ENCODE measurements around the gene DUSP22.
"Not testable (repeated sequence)": the region's sequence is repeated elsewhere in the genome, so short reads cannot be mapped to it uniquely, and the experiment has no call there.

The DUSP22 gene

DNA sequence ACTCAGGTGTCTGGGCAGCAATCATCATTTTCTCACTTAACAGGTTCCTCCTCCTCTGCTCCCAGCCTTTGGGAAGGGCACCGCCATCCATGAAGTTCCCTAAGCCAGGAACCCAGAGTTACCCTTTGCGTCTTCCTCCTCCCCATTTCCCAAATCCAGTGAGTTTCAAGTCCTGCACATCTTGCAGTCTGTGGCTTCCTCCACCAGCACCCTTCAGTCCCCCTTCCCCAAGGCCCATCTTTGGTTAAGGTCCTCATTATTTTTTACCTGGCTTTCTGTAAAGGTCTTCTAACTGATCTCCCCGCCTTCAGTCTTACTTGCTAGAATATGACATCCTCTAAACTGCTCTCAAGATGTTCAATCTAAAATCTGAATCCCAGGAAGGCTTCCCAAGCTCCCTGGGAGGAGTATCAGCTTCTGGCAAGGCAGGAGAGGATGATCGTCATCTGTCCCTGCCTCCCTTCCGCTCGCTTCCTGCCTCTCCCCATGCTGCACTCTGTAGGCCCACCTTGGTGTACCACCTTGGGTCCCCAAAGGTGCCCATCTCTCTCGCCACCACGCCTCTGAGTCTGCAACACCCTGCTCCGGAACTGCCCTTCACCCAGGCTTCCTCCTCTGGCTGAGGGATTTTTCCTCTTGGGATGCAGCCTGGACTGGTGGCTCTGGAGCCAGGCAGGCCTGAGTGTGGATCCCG, 11.4 kb upstream of the DUSP22 start:
- DNase-seq: no peak

DNA sequence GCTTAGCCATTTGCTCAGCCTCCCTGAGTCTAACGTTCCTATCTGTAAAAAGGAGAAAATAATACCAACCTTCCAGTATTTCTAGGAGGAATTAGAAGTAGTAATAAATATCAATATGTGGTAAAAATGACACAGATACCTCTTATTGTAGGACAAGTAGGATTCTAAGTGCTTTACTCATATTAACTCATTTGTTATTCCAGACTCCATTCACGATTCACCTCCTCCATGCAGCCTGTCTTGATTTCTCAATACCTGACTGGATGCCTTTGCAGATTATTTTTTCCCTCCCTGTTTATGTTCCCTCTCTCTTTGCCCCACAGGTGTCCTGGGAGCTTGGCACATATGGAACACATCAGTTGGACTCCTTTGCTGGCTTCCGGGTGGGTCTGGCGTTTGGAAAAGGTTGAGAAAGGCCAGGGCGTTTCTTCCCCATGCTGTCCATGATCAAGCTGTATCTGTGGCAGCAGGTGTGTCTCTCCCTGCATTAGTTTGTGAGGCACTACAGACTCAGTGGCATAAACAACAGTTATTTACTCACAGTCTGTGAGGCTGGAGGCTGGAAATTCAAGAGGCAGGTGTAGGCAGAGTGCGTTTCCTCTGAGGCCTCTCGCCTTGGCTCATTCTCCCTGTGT, 10.7 kb upstream of the DUSP22 start:
- DNase-seq: no peak

GRCh38 chr6:282177-282866, 10.0 kb upstream of the DUSP22 start:
- DNase-seq: no peak

DNA sequence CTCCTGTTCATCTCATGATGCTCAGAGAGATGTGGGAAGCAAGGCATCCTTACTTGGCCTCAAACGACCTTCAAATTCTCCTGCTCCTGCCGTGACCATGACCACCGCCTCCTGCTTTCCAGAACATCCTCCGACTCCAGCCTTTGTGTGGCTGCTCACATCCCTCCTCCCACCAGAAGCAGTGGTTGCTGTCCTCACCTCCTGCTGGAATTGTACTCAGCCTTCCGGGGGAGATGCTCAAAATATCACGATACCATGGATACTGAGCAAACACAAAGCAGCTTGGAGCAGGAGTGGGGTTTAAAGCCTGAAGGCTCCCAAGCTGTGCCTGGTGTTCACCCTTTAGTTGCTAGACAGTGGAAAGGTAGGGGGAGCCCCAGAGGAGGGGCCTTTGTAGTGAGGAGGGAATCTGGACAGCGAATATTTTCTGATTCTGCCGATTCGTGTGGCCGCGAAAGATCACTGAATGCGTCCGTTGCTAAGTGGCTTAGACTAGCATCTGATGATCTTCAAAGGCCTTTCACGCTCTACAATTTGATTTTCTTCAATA, 9.3 kb upstream of the DUSP22 start:
- no peak for DNase-seq

- no peak for DNase-seq
Observed at GRCh38 chr6:284486-284885, 7.8 kb upstream of the DUSP22 start.

DNA sequence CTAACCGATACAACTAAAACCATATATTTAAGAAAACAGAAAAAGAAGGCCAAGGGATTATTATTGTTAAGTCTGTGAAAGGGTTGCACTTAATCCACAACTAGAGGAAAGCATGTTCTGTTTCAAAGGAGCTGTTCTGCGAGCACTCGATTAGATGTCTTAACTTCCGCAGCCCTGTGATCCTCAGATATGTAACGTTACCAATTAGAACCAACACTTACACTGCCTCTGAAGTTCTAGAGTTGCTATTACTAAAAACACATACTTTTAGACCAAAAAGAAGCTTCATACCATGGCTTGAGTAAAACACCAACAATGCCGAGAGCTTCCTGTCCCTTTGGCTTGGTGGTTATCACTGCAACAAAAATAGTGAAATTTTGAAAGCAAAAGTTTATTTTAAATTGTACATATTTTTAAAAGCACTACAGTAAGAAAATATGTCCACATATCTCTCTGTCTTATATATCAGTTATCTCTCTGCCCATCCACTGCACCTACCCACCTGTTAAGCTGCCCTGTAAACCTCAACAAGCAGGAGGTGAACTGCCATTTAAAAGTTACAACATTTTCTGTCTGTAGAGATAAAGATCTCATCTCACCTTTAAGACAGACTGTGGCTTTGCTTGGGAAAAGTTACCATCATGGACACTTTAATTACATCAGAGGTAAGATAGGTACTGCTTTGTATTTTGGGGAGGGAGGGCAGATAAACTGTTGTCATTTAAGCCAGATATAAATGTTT, 7.1 kb upstream of the DUSP22 start:
- DNase-seq: peak; percentile 31

- DNase-seq: not testable (repeated sequence)
Observed at GRCh38 chr6:285902-286301, 6.4 kb upstream of the DUSP22 start.

- no peak for DNase-seq
Observed at GRCh38 chr6:286681-287488, 5.4 kb upstream of the DUSP22 start.

- no peak for DNase-seq
Observed at GRCh38 chr6:287489-287860, 4.8 kb upstream of the DUSP22 start.

DNA sequence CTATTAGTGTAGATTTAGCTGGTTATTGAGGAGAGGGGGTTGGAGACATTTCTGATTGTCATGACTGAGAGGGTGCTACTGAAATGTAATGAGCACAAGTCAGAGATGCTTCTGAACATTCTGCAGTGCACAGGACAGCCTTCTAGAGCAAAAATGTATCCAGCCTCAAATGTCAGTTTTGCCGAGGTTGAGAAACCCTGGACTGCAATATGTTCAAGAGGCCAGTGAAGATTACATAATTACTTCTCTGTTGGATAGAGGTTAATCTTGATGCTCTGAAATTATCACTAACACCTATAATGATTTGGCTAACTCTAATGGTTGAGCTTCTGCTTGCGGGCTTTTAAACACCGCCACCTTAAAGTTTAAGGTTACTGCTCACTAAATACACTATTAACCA, 3.4 kb upstream of the DUSP22 start:
- no peak for DNase-seq

DNA sequence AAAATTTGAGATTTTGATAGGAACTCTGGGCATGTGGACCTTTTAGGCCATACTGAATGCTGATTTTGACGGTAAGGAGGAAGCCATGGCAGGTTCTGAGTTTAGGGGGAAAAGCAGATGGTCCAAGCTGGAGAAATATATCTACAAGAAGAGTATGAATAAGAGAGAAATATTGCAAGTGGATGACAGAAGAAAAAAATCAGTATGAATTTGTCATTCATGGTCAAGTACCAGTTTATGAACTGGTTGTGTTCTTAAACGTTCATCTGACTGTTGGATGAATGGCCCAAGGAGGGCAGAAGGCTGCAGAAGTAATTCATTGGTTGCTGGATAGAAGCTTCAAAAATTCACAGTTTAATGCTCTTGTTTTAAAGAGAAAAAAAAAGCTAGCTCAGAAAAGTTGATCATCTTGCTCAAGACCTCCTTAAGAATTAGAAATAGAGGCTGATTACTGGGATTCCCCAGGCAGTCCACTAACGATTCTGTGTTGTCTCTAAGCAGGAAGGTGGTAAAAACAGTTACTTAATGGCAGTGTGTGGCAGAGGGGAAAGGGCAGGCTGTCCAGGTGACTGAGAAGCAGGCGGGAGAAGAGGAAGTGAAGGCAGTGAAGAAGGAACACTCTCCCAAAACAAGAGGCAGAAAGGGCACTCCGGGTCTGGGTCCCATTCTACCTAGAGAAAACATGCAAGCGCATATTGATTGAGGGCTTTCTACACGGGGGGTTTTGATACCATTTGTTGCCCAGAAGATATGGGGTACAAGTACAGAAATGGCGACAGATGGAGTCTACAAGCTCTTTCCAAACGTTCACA, 2.0 kb upstream of the DUSP22 start:
- DNase-seq: no peak

DNA sequence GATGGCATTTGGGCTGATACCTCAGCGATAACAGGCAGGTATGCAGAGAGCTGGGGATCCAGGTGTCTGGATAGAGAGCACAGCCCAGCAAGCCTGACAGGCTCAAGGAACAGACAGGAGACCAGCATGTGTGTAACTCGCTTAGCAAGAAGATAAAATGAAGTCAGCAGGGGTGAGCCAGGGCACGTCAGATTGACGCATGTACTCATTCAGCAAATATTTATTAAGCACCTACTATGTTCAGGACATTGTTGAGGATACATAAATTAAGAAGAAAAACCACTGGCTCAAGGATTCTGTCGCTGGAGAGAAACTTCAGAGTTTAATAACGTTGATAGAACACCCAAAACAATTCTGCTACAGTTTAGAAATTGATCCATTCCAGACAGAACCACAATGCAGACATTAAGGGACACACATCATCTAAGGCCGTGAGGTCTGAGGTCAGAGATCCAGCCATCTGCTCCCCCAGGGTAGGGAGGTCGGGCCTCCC, 1.0 kb upstream of the DUSP22 start:
- DNase-seq: no peak

- DNase-seq: peak; percentile 63
Observed at GRCh38 chr6:292506-293192, 362 bp downstream of the DUSP22 start.

GRCh38 chr6:293193-294174, 1.2 kb downstream of the DUSP22 start:
- DNase-seq: no peak

GRCh38 chr6:294656-295565, 2.6 kb downstream of the DUSP22 start:
- no peak for DNase-seq

DNA sequence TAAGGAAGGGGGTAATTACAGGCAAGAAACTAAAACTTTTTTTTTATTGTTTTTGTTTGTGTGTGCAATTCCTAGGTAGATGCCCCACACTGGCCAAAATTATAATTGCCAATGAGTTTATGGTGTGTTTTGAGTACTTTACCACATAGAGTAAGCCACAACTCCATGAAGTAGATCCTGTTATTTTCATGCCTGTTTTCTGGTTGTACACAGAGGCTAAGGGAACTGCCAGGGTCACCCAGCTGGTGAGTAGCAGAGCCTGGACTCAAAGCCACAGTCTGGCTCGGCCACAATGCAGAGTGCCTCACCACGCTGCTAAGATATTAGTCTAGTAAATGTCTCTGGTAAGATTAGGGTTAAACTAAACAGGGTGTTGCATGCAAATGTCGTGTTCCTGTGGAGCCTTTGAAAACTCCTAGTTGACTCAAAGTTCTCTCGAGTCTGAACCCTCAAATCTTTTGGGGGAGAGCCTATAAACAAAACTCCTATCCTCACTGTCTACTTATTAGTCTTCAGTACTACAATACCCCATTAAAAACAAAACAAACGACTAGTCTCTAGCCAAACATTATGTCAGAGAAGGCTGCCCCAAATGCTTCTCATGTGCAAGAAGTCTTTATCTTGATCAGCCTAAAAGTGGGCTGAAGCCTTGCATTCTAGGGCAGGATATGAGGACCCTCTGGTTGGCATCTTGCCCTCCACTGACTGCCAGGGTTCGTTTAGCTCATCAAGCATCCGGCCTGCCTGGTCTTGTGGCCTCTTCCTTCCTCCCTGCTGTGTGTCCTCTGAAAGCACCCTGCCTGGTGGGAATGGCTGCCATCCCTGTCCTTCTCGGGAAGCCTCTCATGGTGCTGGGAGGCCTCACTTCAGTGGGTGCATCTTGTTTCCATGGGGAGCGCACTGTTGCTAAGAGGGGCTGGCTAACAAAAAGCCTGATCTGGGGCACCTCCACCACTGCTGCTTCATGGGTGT, 4.2 kb downstream of the DUSP22 start:
- DNase-seq: peak; percentile 44

Data from hematopoietic multipotent progenitor cell treated with erythropoietin and hydrocortisone succinate and interleukin-3 and kit ligand, for 8 days (in vitro differentiated cells).